HG02642 (cell line): Measurements from ENCODE around the gene GTF2H4.
"Not testable (repeated sequence)": the region's sequence is repeated elsewhere in the genome, so short reads cannot be mapped to it uniquely, and the experiment has no call there.

ENCODE experiments used
- ATAC-seq: cut with Tn5 transposase; IDR thresholded peaks from one replicate; pipeline ENCODE4 v1.9.1; 2021; ENCODE audit warnings: mild to moderate bottlenecking; ENCODE audit not compliant: unreplicated experiment, poor library complexity

GTF2H4 gene

DNA sequence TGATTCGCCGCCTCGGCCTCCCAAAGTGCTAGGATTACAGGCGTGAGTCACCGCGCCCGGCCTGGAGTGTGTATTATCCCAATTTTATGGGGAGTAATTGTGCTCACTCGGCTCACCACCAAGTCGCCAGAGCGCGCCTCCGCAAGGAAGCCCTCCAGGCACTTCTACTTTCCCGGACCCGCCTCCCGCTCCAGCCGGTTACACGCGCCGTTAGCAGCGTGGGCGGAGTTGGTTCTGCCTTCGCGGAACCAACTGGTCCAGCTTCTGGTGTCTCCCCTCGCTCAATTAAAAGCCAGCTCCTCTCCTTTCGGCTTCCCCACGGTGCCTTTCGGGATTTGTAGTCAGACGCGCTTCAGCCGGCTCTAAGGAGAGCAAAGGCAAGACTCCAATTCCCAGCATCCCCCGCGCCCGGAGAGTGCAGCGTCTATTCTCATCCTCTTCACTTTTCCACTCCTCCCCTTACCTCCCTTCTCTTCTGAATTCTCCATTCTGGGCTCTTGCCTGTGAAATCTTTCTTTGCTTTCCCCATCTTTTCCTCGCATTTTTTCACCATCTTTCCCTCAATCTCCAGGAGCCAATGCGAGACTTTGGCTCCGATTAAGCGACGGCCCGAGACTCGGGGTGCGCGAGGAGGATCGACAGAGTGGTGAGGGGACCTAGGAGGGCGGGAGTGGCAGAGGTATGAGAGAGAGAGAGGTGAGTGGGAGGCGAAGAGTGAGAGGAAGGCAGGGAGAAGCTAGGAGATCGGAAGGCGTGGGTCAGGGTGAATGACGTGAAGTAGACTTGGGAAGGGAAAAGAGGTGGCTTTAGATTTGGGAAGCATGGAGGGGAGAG is at the start of gene GTF2H4:
TSS of gene GTF2H4 (plus strand) at position 450 of the 834 bp plus-strand sequence.
- peak; percentile 96 for ATAC-seq

DNA sequence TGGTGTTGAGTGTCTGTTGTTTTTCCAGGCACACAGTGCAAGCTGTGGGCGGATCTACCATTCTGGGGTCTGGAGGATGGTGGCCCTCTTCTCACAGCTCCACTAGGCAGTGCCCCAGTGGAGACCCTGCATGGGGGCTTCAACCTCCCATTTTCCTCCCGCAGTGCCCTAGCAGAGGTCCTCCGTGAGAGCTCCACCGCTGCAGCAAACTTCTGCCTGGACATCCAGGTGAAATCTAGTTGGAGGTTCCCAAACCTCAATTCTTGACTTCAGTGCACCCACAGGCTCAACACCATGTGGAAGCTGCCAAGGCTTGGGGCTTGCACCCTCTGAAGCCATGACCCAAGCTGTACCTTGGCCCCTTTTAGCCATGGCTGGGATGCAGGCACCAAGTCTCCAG is 48.3 kb upstream of the GTF2H4 start:
- ATAC-seq = not testable (repeated sequence)

DNA sequence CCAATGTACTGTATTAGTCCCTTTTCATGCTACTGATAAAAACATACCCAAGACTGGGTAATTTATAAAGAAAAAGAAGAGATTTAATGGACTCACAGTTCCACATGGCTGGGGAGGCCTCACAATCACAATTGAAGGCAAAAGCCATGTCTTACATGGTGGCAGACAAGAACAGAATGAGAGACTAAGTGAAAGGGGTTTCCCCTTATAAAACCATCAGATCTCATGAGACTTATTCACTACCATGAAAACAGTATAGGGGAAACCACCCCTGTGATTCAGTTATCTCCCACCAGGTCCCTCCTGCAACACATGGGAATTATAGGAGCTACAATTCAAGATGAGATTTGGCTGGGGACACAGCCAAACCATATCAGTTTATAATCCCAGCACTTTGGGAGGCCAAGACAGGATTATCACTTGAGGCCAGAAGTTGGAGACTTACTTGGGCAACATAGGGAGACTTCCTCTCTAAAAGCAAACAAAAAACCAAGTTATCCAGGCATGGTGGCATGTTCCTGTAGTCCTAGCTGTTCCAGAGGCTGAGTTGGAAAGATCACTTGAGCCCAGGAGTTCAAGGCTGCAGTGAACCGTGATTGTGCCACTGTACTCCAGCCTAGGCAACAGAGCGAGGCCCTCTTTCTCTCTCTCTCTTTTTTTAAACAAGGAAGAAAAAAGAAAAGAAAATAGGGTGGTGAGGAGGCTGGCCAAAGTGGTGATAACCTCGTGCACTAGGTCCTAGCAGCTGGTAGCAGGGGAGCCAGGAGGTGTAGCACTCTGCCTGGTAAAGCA is 46.6 kb upstream of the GTF2H4 start:
- no peak for ATAC-seq

DNA sequence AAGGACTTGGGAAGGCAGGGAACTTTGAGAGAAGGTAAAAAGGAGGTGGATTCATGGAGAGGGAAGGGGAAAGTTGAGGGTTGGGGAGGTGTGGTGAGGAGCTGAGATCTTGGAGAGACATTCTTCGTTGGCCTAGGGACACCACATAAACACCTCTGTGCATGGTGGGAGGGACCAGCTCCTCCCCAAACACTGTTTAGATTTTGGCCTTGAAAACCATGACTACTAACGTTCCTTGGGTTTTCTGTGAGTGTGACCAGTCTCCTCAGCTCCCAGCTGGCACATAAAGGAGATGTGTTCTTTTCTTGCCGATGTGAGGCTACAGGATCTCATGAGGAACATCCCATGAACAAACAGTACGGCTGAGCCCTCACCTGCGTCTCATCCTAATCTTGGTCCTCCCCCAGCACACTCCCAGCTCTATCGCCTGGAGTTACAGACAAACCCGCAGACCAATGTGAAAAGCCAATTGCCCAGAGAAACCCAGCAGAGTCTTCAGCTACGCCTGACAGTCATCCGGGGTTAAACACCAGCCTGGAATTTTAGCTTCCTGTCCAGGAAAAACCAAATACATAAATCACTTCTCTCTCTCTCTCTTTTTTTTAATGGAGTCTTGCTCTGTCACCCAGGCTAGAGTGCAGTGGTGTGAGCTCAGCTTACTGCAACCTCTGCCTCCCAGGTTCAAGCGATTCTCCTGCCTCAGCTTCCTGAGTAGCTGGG is 45.7 kb upstream of the GTF2H4 start:
- ATAC-seq = no peak

DNA sequence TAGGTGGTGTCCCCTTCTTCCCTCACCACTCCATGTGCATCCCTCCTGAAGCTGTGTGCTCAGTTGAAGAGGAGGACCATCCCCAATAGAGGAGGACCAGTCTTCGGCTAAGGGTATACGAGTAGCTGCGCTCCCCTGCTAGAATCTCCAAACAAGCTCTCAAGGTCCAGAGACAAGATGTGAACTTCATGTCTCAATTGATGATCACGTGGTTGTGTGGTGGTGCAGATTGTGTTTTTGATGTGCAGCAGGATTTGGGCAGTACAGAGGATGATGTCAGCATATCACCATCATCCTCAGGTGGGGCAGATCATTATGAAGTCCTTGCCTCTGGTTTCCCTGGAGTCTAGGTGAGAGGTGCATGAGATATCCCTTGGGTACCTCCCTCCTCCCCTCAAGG is 43.7 kb upstream of the GTF2H4 start:
- no peak for ATAC-seq

DNA sequence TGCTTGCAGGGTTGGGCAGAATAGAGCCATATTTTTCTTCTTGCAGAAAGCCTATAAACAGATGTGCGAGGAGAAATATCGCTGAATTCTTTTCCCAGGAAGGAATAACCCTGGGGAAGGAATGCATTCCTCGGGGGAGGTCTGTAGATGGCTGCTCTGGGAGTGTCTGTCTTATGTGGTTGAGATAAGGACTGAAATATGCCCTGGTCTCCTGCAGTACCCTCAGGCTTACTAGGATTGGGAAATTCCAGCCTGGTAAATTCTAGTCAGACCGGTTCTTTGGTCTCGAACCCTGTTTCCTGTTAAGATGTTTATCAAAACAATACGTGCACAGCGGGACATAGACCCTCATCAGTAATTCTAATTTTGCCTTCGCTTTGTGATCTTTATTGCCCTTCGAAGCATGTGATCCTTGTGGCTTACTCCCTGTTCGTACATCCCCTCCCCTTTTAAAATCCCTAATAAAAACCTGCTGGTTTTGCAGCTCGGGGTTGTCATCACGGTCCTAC is 38.7 kb upstream of the GTF2H4 start:
- not testable (repeated sequence) for ATAC-seq

DNA sequence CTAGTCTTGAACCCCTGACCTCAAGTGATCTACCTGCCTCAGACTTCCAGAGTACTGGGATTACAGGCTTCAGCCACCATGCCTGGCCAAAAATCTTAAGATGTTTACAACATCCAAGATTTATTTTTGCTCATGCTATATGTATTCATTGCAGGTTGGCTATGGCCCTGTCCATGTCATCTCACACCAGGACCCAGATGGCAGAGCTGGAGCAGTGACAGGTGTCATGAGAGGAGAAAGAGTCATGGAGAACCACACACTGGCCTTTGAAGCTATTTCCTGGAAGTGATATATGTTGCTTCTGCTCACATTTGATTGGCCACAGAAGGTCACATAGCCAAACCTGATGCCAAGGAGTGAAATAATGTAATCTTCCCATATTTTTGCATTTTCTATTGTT is 37.5 kb upstream of the GTF2H4 start:
- ATAC-seq = no peak

DNA sequence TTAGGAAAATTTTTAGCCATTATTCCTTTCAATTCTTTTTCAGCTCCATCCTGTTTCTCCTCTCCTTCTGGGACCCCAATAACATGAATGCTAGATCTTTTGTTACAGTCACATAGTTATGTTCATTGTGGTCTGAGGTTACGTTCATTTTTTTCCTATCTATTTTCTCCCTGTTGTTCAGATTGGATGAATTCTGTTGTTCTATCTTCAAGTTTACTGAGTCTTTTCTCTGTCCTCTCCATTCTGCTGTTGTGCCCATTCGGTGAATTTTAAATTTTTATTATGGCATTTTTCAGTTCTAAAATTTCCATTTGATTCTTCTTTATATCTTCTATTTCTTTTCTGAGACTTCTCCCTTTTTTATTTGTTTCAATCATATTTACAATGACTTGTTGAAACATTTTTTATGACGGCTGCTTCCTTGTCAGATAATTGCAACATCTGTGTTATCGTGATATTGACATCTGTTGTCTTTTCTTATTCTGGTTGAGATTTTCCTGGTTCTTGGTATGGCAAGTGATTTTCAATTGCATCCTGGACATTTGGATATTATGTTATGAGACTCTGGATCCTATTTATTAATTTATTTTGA is 36.3 kb upstream of the GTF2H4 start:
- no peak for ATAC-seq

DNA sequence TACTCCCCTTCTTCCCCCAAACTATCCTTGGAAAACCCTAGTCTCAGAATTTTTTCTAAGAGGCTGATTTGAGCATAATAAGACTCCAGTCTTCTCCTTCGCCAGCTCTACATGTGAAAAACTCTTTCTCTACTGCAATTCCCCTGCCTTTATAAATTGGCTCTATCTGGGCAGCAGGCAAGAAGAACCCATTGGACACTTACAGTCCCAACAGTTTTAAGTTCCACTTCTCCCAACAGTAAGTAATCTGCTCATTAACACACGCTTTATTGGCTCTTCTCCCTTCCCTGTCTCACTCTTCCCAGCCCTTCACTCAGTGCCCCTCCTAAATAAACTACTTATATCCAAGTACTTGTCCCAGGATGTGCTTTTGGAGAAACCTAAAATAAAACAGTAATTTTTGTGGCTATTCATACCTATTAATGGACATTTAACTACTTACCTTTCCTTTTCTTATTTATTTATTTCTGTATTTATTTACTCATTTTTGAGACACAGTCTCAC is 34.8 kb upstream of the GTF2H4 start:
- no peak for ATAC-seq

DNA sequence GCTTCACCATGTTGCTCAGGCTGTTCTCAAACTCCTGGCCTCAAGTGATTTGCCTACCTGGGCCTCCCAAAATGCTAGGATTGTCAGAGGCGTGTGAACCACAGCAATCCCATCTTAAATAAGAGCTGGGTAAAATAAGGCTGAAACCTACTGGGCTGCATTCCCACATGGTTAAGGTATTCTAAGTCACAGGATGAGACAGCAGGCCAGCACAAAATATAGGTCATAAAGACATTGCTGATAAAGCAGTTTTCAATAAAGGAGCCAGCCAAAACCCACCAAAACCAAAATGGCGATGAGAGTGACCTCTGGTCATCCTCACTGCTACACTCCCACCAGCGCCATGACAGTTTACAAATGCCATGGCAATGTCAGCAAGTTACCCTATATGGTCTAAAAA is 34.2 kb upstream of the GTF2H4 start:
- not testable (repeated sequence) for ATAC-seq

DNA sequence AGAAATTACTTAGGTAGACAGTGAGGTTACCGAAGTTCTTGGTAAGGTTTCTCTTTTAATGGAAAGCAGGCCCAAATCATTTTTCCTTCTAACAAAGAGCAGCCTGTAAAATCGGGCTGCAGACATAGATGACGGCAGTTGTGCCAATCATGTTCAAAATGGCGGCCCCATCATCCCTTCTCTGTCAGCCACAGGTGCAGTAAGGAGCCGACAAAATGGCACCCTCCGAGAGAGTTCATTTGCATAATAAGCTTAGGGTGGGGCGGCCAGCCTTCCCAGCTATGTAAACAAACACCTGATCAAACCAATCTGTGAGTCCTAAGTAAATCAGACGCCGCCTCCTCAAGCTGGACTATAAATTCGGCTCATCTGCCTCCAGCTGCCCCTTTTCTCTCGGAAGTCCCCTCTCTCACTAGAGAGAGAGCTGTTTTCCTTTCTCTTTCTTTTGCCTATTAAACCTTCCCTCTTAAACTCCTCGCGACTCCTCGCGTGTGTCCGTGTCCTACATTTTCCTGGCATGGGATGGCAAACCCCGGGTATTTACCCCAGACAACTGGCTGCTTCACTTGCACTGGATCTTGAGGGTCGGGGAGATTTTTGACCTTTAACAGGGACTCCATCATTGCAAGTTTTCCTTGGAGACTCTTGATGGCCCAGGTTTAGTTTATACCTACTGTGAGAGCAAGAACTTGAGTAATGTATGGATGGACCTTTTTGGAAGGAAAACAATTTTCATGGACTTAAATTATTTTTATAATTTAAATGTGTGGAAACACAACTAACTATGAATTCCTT is 32.6 kb upstream of the GTF2H4 start:
- no peak for ATAC-seq

DNA sequence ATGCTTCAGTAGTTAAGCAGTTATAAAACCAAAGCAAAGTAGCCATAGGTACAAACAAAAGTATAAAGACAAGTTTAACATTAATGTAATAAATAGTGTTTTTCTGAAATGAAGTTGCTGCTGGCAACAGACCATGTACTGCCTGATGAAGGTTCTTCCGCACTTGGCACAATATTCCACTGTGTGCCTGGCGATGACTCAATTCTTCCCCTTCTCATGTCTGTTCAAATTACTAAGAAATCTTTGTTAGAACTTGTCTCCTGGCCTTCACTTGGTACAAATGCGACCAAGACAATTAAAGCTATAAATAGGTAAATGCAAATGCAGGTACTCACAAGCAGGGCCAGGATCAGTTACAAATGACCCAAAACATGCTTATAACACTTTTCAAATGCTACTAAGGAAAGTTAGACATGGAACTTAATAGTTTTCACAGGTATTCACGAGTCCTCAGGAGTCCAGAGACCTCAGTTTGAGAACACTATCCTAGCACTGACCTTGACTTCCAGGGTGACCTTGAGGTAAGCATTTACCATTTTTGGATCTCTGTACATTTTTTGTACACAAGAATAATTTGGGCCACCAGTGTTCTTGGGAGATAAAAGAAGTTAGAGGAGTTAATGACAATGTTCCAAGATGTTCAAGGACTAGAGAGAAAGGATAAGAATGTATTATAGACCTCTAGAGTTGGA is 31.8 kb upstream of the GTF2H4 start:
- no peak for ATAC-seq

DNA sequence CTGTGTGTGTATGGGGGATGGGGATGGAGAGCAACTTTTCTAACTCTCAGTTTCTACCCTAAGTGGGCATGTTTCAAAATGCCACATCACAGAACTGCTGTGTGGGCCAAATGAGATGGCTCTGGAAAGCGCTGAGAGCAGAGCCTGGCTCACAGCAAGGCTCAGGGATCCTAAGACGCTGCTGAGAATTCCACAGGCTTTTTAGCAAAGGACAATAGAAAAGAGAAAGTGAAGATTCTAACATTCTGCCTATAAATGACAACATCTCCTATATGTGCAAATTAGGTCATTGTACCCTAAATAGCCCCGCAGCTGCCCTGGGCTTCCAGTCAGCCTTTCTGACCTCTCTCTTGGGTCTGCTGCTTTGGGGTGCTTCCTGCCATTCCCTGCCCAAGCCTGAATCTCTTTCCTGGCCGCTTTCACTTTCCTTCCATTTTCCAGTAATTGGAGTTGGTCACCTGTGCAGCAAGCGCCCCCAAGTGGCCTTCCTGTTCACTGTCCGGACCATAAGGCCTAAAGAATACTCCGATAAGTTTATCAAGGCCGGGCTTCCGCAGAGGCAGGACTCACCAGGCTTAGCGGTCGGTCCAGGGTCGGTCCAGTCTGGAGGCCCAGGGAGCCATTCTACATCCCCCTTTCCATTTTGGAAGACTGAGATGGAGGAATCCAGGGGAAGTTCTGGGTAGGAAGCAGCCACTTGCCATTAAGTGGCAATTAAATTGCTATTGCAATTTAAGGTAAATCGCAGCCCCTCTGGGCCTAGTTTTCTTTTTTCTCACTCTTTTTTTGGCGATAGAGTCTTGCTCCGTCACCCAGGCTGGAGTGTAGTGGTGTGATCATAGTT is 30.4 kb upstream of the GTF2H4 start:
- no peak for ATAC-seq

DNA sequence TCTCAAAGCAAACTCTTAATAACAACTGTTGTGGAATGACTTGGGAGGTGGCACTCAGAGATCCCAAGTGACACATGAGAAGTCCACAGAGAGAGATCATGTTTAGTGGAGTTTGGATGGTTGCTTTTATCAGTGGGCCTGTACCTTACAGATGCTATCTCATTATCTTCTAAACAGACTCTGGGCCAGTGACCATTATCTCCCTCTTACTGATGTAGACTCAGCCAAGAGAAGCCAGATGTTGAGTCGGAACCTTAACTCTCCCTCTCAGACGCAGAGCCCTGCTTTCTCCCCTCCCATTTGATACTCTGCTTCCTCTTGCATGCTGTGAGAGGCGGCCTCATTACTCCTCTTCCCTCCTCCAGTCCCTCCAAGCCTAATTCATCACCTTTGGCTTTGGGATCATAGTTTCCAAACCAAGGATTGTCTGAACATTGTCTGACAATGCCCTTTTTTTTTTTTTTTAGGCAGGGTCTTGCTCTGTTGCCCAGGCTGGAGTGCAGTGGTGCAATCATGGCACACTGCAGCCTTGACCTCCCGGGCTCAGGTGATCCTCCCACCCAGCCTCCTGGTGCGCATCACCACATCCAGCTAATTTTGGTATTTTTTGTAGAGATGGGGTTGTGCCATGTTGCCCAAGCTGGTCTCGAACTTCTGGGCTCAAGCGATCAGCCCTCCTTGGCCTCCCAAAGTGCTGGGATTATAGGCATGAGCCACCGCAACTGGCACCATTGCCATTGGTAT is 28.2 kb upstream of the GTF2H4 start:
- no peak for ATAC-seq

DNA sequence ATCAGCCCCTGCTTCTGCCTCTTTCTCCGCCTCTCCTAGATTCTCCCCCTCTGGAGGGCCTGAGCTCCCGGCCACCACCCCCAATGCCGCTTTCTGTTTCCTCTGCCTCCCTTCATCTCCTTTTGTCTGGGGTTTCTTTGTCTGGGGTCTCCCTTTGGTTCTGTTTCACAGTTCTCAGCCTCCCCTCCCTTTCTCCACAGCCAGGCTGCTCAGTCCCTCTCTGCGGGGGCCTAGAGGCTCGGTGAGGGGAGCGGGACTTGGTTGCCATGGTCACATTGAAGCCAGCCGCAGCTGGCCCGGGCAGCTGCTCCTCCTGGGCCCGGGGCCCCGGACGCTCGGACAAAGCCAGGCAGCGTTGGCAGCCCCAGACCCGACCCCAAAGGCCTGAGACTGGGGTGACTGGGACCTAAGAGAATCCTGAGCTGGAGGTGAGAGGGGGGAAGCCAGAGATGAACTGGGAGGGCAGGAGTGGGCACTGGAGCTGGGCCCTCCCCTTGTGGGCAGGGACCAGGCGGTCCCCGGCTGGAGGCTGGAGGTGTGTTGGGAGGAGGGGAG is 27.2 kb upstream of the GTF2H4 start:
- ATAC-seq = no peak

DNA sequence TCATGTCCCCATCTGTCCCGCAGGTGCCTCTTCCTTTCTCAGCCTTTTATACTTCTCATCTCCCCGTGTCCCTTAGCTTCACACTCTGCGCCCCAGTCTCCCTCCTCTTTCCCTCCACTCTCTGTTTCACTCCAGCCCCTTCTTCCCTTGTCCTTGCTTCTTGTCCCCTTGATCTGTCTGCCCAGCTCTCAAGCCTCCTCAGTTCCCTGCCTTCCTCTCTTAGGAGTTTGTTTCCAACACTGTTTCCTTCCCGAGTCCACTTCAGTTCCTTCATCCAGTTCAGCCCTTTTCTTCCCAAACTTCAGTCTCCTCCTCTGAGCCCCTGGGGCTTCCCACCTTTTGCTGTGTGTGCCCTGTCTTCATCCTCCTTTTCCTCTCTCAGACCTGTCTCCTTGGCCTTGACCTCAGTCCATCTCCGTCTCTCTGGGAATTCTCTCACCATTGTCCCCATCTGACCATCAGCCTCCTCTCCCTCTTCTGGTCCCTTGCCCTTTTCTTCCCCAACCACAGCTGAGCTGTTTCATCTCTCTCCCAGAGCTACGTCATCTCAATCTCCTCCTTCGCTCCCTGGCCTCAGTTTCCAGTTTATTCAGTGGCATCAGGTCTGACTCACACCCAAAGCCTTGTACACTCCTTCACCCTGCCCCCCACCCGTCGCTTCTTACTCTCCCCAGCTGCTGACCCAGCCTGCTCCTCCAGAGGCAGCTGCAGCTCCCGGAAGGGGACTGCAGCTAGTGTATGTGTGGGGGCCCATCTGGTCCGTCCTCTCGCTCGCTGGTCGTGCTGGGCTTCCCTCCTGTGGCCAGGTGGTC is 26.4 kb upstream of the GTF2H4 start:
- no peak for ATAC-seq
